C4-2B (cell line): ENCODE measurements around the gene SIGLEC14.

Experiments
- CTCF ChIP-seq: fragments of 450-650 bp; conservative IDR thresholded peaks from 2 replicates; pipeline ENCODE4 v1.5.1; 2017; ENCODE audit warnings: mild to moderate bottlenecking
- ZFX ChIP-seq: fragments of 450-650 bp; IDR thresholded peaks from 2 replicates; pipeline ENCODE4 v1.6.1; 2017

- no peak for TF ChIP-seq CTCF
- no peak for TF ChIP-seq ZFX
Measured at GRCh38 chr19:51668216-51668615, 21.6 kb upstream of the SIGLEC14 start.
